G401 (cell line): ENCODE measurements around the gene RGS6. TPM values are rescaled to one million over a fixed set of nuclear protein-coding genes. Genes with fewer than 3 reads are reported as not detected.
A peak's percentile ranks its signal among the peaks of the same experiment; 100 is the strongest.
"Not testable (repeated sequence)": the region's sequence is repeated elsewhere in the genome, so short reads cannot be mapped to it uniquely, and the experiment has no call there.

Source experiments
- DNase-seq: peaks from one replicate; pipeline ENCODE4 v3.0.0-alpha.2; 2015; ENCODE audit warnings: low spot score
- in situ Hi-C: cut with HindIII; loops from 2 replicates; pipeline ENCODE4 v1.10.0; 2016; ENCODE audit warnings: low sequenced_read_pairs, mixed read lengths
- total RNA-seq: library from RNA; depleted of rRNA; stranded (reverse); fragments of >200 nt; shearing (Covaris generic); gene quantifications from 2 replicates; pipeline ENCODE4 v1.2.3, GENCODE V29; 2014

Gene RGS6
- total RNA-seq, 1 experiment from 2014 or later = not detected

DNA sequence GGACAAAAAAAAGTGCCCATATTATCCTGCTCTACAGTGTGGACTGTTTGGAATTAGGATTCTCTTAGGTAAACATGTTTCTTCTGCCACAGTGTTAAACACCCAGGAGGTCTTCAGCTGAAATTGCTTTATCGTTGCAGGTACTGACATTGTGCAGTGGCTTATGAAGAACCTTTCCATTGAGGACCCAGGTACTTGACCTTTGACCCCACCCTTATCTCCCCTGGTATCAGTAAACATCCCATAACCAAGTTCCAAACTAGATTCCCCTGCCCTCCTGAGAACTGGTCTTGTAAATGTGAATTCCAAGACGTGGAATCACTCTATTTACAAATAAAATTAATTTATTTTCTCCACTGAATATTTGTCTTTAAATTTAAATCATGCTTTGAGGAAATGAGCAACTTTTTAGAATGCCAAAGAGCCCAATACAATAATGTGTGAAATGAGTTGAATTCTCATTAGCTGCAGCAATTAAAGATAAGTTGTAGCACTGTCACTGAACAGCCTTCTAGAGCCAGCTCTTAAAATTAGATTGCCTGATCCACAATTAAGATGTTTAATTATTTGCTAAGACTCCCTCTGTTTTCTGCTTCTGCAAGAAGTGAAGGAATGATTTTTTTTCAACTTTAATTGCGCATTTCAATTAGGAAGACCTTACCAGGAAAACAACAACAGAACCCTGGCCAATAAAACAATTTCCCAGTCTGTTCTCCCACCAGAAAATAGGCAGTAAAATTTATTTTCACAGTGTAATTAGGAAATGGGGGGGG, 522.3 kb downstream of the RGS6 start:
- in situ Hi-C loops = no loop called here
- no peak for DNase-seq

DNA sequence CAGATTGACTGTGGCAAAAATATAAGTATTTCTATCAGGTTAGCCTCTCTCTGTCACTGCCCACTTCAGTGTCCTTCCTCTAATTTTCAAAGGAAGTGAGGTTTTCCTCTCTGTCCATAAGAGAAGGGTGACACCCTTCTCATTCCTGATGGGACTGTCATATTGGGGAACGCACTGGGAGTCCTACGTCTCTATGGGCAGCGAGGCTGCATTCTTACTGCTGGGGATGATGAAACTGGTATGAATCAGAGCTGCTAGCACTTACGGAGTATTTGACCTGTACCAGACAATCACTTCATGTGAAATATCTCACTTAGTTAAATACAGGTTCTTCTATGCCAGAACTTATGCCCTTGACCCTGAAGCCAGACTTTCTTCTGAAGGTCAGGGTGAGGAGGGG, 525.4 kb downstream of the RGS6 start:
- no peak for DNase-seq
- in situ Hi-C loops = no loop called here

DNA sequence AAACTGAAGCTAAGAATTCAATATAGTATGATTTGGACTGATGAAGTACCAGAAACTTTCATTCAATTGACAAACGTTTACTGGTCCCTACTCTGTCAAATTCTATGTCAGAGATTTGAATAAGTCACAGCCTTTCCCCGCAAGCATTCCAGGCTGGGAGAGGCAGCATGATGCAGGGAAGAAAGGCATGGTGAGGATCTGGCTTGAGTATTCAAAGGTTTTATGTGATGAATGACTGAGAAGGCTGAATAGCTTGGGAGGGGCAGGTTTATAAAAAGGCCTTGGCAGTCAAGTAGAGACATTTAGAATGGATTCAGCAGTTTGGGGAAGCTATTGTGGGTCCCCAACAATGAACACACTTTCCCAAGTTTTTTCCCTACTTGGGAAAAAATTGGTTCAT, 529.8 kb downstream of the RGS6 start:
- DNase-seq = no peak
- in situ Hi-C loops = no loop called here

DNA sequence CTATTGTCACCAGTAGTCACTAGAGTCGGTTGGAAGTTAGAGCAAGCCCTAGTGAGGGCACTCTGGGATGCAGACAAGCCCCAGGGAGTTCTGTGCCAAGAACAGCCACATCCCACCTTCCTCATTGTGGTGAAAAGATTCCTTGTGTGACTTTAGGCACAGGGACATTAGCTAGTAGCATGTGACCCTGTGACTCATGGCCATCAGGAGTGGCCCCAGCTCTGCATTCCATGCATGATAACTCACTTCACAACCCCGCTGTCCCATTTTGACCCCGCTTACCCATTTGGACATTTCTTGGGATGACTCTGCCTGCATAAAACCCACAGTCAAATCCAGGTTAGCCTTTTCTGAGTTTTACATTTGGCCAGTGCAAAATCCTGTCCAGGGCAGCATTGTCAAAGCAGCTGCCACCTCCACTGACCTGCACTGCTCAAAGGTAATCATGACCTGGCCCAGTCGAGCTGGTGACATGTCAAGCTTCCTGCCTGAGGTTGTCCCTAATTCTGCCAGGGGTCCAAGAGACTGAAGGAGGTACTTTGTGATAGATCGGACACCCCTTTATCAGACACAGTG, 531.1 kb downstream of the RGS6 start:
- in situ Hi-C loops = no loop called here
- DNase-seq = no peak

DNA sequence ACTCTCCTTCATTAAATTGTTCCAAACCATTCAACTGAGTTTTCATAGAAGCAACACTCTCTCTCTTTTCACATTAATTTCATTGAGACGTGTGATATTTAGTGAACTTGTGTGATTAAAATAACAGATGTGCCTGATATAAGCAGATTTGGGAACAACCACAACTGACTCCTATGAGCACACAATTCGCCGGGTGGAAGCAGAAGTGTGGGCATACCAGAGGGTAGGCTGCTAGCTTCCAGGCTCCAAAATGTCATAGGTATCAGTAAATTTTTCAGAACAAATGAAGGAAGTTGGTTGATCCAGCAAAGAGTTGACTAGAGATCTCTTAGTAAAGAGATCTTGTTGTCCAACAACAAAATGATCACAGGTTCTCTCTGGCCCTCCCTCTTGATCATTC, 532.0 kb downstream of the RGS6 start:
- in situ Hi-C loops = no loop called here
- no peak for DNase-seq

DNA sequence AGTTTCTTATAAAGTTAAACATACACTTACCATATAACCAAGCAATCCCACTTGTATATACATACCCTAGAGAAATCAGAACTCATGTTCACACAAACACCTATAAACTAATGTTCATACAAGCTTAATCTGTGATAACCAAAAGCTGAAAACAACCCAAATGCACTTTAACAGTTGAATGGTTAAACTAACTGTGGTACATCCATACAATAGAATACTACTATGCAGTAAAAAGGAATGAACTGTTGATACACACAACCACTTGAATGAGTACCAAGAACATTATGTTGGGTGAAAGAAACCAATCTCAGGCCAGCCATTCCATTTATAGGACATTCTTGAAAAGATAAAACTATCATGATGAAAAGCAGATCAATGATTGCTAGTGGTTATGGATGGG, 534.1 kb downstream of the RGS6 start:
- no peak for DNase-seq
- in situ Hi-C loops = no loop called here

DNA sequence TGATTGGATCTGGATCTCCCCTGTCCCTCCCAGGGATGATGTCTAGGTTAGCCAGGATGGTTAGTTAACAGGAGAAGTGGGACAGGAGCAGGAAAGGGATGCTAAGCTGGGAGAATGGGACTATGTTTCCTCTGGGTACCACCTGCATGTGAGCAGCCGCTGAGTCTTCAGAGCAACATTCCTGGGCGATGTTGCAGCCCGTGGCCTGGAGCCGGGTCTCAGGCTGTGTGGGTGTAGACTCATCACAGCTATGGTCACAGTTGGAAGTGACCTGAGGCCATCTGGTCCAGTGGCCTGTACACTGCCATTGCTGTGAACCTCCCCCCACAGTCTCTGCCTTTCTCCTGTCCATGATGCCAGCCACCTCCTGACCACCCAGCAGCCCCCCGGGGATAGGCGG, 539.1 kb downstream of the RGS6 start:
- in situ Hi-C loops = no loop called here
- no peak for DNase-seq

DNA sequence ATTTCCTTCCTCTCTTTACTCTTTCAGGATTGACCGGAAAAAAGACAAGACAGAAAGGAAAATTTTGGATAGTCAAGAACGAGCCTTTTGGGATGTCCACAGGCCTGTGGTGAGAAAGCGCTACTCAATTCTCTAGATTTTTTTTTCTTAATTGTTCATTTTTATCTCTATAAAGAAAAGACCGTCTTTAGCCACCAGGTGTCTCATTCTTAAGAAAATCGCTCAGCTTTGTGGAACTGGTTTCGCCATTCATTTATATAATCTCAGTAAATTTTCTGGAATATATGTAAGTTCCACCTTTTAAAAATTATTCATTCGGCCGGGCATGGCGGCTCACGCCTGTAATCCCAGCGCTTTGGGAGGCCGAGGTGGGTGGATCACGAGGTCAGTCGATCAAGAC, 540.6 kb downstream of the RGS6 start:
- in situ Hi-C loops = no loop called here
- no peak for DNase-seq

DNA sequence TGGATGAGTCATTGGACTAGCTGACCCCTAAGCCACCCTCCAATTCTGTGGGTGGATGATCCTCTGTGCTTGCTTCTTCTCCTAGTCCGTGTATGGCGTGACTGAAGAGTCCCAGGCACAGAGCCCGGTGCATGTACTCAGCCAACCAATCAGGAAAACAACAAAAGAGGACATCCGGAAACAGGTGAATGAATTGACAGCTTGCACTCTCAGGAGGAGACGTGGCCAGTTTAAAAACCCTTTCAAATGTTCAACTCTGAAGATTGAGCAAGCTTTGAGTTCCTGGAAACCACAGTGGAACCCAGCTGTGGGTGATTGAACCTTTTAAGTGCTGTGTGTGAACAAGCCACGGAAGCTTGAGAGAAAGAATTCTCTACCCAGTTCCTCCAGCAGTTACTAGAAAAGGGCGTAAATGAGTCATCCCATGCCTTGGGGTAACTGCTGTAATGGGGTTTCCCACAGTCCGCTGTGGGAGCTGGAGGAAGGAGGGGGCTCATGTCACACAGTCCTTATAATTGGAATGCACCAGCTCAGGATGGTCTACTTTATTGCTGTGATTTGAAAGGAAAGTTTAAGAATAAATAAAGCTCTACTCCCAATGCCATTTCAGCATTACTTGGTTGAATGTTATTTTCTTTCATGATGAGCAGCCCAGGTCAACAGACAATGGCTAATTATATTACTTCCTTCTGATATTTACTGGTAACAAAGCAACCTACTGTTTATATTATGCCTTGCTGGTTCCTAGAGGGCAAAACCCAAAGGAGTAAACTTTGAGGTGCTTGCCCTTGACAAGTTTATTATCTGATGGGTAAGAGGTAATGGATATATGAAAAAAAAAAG, 544.6 kb downstream of the RGS6 start:
- in situ Hi-C loops = no loop called here

DNA sequence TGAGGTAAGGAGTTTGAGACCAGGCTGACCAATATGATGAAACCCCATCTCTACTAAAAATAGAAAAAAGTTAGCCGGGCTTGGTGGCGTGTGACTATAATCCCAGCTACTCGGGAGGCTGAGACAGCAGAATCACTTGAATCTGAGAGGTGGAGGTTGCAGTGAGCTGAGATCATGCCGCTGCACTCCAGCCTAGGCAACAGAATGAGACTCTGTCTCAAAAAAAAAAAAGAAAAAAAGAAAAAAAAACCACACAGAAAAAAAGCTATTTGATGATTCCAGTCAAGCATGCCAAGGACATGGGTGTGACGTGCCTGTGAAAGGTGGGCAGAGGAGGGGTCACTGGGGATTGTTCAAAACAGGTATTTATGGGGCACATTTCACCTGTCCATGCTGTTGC, 545.3 kb downstream of the RGS6 start:
- in situ Hi-C loops, DNase-seq: not testable (repeated sequence)

More for the DNA sequence above, 544.6 kb downstream of the RGS6 start:
- peak; percentile 75 for DNase-seq

DNA sequence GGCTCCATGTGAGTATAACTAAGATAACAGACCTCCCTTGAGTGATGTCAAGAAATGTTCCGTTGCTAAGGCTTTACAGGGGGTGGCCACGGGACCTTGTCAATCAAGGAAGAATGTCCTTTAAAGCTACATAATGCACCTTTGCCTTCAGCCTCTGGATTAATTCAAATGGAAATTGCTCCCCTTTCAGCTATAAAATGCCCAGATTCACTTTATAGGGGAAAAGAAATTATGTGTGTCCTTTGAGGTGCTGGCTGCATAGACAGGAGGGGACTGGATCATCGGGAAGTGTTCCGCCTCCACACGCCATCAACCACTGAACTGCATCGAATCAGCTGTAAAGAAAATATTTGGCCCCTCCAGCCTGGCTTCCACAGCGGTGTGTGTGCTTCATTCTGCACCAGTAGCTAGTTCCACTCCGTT, 546.3 kb downstream of the RGS6 start:
- in situ Hi-C loops = no loop called here
- no peak for DNase-seq

DNA sequence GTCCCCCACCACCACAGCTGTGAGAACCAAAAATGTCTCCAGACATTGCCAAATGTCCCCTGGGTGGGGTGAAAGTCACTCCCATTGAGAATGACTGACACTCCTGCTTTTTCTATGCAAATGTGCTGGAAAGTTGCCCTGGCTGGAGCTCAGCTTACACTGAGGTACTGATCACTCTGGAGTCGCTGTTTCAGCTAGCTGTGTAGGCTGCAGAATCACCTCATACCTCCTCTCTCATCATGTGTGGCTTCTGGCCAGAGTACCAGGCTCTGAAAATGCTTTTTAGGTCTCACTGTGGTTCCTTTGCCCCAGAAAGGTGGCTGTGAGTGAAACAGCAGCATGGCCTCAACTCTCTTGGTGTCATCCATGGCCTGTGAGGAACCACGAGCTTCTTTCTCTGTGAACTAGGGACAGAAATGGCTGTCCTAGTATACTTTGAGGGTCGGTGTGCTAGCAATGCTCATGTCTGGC, 547.3 kb downstream of the RGS6 start:
- DNase-seq = no peak
- in situ Hi-C loops = no loop called here

DNA sequence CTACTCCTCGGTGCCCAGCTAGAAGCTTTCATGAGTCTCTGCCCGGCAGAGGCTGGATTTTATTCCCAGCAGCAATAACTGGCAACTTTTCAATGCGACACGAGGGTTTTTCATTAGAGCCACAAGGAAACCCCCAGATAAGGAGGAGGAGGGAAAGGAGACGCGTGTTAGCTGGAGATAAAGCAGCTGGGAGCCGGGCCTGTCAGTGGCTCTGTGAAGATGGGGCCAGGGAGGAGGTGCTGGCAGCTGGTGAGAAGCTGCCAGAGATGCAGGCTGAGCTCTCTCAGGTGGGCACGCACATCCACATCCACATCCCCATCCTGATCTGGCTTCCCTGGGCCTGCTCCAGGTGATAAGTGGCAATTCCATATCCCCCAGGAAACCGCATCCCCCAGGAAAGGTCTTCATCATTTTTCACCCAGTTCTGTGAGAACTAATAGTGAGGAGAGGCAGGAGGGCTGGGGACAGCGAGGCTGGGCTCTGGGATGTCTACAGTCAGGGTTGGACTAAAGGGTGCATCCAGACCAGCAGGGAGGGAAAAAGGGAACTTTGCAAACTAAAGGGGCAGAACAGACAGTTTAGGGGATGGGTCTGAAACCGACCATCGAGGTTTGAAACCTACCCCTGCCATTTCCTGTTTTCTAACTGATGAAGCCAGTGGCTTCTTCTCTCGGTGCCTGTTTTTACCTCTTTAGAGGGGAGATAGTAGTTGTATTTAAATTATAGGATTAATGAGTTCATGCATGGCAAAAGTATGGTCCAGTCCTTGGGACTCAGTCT, 548.4 kb downstream of the RGS6 start:
- in situ Hi-C loops = no loop called here
- DNase-seq = no peak

DNA sequence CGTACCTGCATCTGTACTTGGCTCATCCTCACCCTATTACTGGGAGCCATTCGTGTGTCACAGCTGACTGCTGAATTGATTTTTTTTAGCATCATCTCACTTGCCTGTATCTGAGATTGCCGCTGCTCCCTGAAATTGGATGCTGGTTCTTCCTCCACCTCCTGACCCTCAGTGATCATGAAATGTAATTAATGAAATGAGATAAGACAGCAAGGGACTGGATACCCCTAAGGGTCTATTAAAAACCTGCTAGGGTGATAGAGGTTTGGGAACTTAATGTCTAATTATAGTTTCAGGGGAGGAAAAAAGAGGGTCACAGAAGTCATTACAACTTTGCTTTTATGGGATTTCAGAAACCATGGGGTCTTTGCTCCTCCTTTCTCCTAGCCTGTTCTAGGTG, 551.1 kb downstream of the RGS6 start:
- in situ Hi-C loops = no loop called here
- DNase-seq = no peak

DNA sequence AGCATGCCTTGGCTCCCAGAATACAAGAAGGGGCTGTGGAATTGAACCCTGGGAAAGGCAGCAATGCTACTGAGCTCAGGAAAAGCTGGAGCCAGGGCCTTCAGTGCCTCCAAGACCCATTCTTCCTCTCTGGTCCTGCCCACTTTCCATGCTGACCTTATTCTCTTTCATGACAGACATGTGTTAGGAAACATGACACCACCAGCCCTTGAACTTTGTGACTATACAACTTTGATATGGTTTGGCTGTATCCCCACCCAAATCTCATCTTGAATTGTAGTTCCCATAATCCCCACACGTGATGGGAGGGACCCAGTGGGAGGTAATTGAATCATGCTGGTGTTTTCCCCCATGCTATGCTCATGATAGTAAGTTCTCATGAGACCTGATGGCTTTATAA, 553.5 kb downstream of the RGS6 start:
- in situ Hi-C loops = no loop called here
- no peak for DNase-seq

DNA sequence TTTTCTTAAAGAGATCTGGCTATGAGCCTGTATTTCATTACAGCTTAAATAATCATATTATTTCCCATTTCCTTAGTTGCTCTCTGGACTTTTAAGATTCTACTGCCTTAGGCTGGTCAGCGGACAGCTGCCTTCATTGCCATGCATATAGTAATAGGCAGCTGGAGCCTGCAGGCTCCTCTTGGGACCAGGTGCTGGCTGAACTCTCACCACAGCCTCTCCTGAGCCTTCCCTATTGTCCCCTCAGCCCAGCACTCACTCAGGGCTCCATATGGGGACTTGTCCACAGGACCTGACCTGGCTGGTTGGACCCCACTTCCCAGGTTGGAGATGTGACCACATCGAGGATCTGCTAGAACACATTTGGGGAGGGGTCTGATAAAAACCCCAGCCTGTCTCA, 556.3 kb downstream of the RGS6 start:
- no peak for DNase-seq
- in situ Hi-C loops = no loop called here

DNA sequence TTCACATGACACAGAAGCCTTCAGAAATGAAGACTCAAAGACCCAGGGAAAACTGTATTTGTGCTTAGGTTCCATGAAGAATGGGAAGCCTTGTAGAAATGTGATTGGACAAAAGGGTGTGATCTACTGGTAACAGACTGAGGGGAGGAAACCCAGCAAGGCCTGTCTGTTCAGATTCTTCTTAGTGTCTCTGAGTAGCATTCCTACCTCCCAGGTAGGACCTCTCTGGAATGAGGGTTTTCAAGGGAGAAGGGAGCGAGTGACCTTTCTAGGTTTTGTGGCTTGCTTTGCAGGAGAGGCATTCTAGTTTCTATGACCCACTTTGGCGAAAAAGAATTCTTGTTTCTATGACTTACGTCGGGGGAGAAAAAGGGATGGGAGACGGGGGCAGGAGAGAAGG, 560.0 kb downstream of the RGS6 start:
- in situ Hi-C loops = no loop called here
- no peak for DNase-seq

DNA sequence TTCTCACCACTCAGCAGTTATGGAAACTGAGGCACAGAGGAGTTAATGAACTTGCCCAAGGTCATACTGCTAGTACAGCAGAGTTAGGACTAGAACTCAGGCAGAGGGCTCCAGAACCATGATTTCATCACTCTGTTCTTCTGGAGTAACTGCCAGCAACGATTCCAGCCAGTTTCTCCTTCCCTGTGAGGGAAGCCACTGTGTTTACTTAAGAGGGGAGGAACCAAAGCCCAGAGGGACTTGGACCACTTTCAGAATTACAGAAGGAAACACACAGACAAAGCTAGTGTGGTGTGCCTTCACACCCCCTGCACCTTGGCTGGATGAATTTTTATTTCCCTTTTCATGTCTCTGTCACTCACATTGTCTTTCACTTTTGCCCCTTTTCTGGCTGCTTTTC, 563.4 kb downstream of the RGS6 start:
- in situ Hi-C loops = no loop called here
- DNase-seq = no peak

DNA sequence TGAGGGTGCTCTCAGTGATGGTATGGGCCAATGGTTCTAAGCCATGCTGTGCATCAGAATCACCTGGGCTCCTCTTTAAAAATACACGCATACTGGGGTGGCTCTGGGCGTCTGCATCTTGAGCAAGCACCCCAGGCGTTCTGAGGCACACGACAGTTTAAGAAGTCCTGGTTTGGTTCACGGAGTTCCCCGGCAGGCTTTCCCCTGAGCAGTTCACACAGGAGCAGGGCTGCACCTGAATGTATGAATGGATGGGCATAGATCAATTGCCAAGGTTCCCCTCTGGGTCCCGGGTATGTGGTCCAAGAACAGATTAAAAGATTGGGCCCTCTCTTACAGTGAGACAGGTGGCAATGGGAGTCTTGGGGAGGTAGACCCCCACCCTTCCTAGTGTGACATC, 566.4 kb downstream of the RGS6 start:
- in situ Hi-C loops = no loop called here
- no peak for DNase-seq
